Fibroblast of lung (primary cell): ENCODE results near the gene SLFN12L. TPM values are rescaled to one million over a fixed set of nuclear protein-coding genes. Genes with fewer than 3 reads are reported as not detected.
"Not testable (repeated sequence)": the region's sequence is repeated elsewhere in the genome, so short reads cannot be mapped to it uniquely, and the experiment has no call there.

ENCODE experiments used
- DNase-seq, 2 donors: peaks; one replicate each; pipeline versions ENCODE4 v3.0.0 to v3.0.0-alpha.2; 2010; ENCODE audit warnings: low read depth in 2 of 2
- H2AFZ ChIP-seq: 2 replicates; pipeline ENCODE4 v1.5.1; 2012; ENCODE audit warnings: low read length, control low read depth, inconsistent platforms
- H3K27ac ChIP-seq: 2 replicates; pipeline ENCODE4 v1.5.1; 2011; ENCODE audit warnings: low read length, control low read depth; ENCODE audit not compliant: insufficient read depth
- H3K27me3 ChIP-seq: 2 replicates; pipeline ENCODE4 v1.5.1; 2011; ENCODE audit warnings: mild to moderate bottlenecking, low read length; ENCODE audit not compliant: control insufficient read depth, insufficient read depth
- H3K36me3 ChIP-seq: 2 replicates; pipeline ENCODE4 v1.5.1; 2011; ENCODE audit warnings: low read length; ENCODE audit not compliant: control insufficient read depth, insufficient read depth
- H3K4me1 ChIP-seq: 2 replicates; pipeline ENCODE4 v1.5.1; 2011; ENCODE audit warnings: low read length; ENCODE audit not compliant: control insufficient read depth, insufficient read depth; ENCODE audit errors: extremely low read depth
- H3K4me2 ChIP-seq: 2 replicates; pipeline ENCODE4 v1.5.1; 2011; ENCODE audit warnings: low read length, control low read depth; ENCODE audit not compliant: insufficient read depth; ENCODE audit errors: extremely low read depth
- H3K4me3 ChIP-seq, 4 experiments: fragments of 200-600 bp in 1 of 4; sonication (generic) in 1 of 4; replicated peaks in 1 of 4; 2 replicates each; pipeline ENCODE4 v1.5.1; 2011 to 2016; ENCODE audit warnings: low read length in 4 of 4, low read depth in 3 of 4, mild to moderate bottlenecking in 3 of 4, control low read depth in 2 of 4, inconsistent platforms in 1 of 4, mixed read lengths in 1 of 4; ENCODE audit not compliant: insufficient read depth in 1 of 4; ENCODE audit errors: control extremely low read depth in 1 of 4
- H3K79me2 ChIP-seq: 2 replicates; pipeline ENCODE4 v1.5.1; 2012; ENCODE audit warnings: mild to moderate bottlenecking, low read length, inconsistent platforms; ENCODE audit not compliant: control insufficient read depth, insufficient read depth
- H3K9ac ChIP-seq: 2 replicates; pipeline ENCODE4 v1.5.1; 2011; ENCODE audit warnings: mild to moderate bottlenecking, low read length, control low read depth; ENCODE audit not compliant: insufficient read depth
- H3K9me3 ChIP-seq: 2 replicates; pipeline ENCODE4 v1.5.1; 2012; ENCODE audit warnings: low read depth, low read length; ENCODE audit not compliant: control insufficient read depth, insufficient read depth
- H4K20me1 ChIP-seq: 2 replicates; pipeline ENCODE4 v1.5.1; 2011; ENCODE audit warnings: low read length; ENCODE audit not compliant: control insufficient read depth, insufficient read depth; ENCODE audit errors: extremely low read depth
- EZH2 ChIP-seq: IDR thresholded peaks from 2 replicates; pipeline ENCODE4 v1.5.1; 2012; ENCODE audit warnings: low read length, control low read depth, mild to moderate bottlenecking; ENCODE audit errors: missing control alignments
- polyA plus RNA-seq, 2 donors: library from polyadenylated mRNA; depleted of rRNA in 1 of 2; stranded (reverse) in 1 of 2; unstranded in 1 of 2; fragments of >200 nt; gene quantifications; 2 replicates each; pipeline ENCODE4 v1.2.1, GENCODE V29; 2011 to 2012; ENCODE audit warnings: missing spikeins in 1 of 2
- total RNA-seq: library from RNA; depleted of rRNA; stranded (reverse); fragments of >200 nt; gene quantifications from 2 replicates; pipeline ENCODE4 v1.2.1, GENCODE V29; 2014
- TF ChIP-seq, protein P1 (sequence below), 2 donors: IDR thresholded peaks in 1 of 2; conservative IDR thresholded peaks in 1 of 2; 1 replicate in 1 of 2; 2 replicates in 1 of 2; pipeline ENCODE4 v1.5.1; 2011 to 2012; ENCODE audit warnings: low read length in 2 of 2, control low read depth in 1 of 2, inconsistent platforms in 1 of 2, low read depth in 1 of 2, mild to moderate bottlenecking in 1 of 2

The SLFN12L gene
- total and polyA plus RNA-seq, 2 donors (not counting 1 experiment from before 2014, with no cell fraction given), result 0.09 to 0.17 TPM

DNA sequence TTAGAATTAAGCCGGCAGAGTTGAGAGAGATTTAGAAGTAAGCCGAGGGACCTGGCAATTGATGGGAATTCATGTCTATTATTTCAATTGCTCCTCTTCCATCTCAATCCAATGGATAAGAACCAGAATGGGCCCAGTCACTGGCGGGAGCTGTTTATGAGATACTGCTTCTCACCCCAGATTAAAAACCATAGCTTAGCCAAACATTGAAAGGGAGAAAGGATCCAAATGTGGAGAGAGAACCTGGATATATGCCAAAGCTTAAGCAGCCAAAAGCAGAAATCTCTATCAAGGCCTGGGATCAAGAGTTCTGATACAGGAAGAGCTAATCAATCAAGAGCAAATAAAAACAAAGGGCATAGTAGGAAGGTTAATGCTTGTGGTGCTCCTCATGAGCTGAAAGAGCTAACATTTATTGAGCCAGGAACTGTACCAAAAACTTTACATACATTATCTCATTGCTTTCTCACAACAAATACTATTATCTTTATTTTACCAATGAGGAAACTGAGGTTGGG is 2.8 kb downstream of the SLFN12L start:
- no peak overlapping the region for H2AFZ ChIP-seq
- H3K27me3 ChIP-seq, result no peaks in the 10 kb centered on the region
- no peak overlapping the region for H3K4me2 ChIP-seq
- no peaks in the 10 kb centered on the region for H3K79me2 ChIP-seq
- H3K36me3 ChIP-seq, result no peaks in the 10 kb centered on the region
- no peak for DNase-seq
- no peak overlapping the region for H3K27ac ChIP-seq
- no peak overlapping the region for H3K9ac ChIP-seq
- H3K4me3 ChIP-seq, result no peak overlapping the region
- no peaks in the 10 kb centered on the region for H3K4me1 ChIP-seq
- H4K20me1 ChIP-seq, result no peaks in the 10 kb centered on the region
- TF ChIP-seq EZH2, result no peak
- TF ChIP-seq, protein P1, sequence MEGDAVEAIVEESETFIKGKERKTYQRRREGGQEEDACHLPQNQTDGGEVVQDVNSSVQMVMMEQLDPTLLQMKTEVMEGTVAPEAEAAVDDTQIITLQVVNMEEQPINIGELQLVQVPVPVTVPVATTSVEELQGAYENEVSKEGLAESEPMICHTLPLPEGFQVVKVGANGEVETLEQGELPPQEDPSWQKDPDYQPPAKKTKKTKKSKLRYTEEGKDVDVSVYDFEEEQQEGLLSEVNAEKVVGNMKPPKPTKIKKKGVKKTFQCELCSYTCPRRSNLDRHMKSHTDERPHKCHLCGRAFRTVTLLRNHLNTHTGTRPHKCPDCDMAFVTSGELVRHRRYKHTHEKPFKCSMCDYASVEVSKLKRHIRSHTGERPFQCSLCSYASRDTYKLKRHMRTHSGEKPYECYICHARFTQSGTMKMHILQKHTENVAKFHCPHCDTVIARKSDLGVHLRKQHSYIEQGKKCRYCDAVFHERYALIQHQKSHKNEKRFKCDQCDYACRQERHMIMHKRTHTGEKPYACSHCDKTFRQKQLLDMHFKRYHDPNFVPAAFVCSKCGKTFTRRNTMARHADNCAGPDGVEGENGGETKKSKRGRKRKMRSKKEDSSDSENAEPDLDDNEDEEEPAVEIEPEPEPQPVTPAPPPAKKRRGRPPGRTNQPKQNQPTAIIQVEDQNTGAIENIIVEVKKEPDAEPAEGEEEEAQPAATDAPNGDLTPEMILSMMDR (conservative IDR thresholded peaks at IDR 0.05 in 1 of 2, IDR thresholded peaks at IDR 0.05 in 1 of 2; ENCODE audit: low read depth in 1 of 2, low read length in 2 of 2), result no peak
- no peaks in the 10 kb centered on the region for H3K9me3 ChIP-seq

DNA sequence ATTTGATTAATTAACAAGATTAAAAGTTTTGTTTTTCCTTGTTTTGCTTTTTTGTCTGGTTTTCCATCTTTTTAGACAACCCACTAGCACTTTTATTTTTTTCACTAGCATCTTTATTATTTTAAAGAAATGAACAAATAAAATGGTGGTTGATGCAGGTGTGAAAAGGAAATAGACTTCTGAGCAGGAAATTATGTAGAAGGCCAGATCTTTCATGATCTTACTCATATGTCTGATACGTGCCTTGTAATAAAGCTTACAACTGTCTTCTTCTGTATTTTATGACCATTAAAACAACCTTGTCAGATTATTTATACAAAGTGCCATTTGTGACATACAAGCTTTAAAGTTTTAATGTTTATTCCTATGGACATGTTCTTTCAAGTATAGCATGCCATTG is 6.3 kb downstream of the SLFN12L start:
- H3K27me3 ChIP-seq, result no peaks in the 10 kb centered on the region
- no peaks in the 10 kb centered on the region for H3K79me2 ChIP-seq
- H3K4me1 ChIP-seq, result no peaks in the 10 kb centered on the region
- no peaks in the 10 kb centered on the region for H3K36me3 ChIP-seq
- H3K9ac ChIP-seq, result no peak overlapping the region
- DNase-seq, result no peak
- no peak overlapping the region for H3K27ac ChIP-seq
- H4K20me1 ChIP-seq, result no peaks in the 10 kb centered on the region
- no peak overlapping the region for H2AFZ ChIP-seq
- H3K4me2 ChIP-seq, result no peak overlapping the region
- H3K9me3 ChIP-seq, result no peaks in the 10 kb centered on the region
- TF ChIP-seq EZH2, result no peak
- TF ChIP-seq, protein P1 (conservative IDR thresholded peaks at IDR 0.05 in 1 of 2, IDR thresholded peaks at IDR 0.05 in 1 of 2; ENCODE audit: low read depth in 1 of 2, low read length in 2 of 2), result no peak
- H3K4me3 ChIP-seq, result no peak overlapping the region

DNA sequence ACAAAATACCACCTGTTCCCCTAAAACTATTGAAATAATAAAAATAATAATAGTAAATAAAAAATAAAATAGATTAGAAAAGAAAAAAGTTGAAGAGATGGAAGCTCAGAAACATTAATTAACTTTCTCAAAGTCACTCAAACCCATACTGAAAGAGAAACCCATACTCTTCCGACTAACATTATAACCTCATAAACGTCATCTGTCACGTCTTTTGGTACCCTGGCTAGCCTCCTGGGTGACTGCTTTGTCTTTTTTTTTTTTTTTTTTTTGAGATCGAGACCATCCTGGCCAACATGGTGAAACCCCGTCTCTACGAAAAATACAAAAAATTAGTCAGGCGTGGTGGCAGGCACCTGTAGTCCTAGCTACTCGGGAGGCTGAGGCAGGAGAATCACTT is 7.6 kb downstream of the SLFN12L start:
- H3K9ac ChIP-seq, result no peak overlapping the region
- TF ChIP-seq, protein P1 (conservative IDR thresholded peaks at IDR 0.05 in 1 of 2, IDR thresholded peaks at IDR 0.05 in 1 of 2; ENCODE audit: low read depth in 1 of 2, low read length in 2 of 2), result no peak
- TF ChIP-seq EZH2, result no peak
- DNase-seq, result no peak
- no peak overlapping the region for H3K27ac ChIP-seq
- no peaks in the 10 kb centered on the region for H3K79me2 ChIP-seq
- no peaks in the 10 kb centered on the region for H3K27me3 ChIP-seq
- H4K20me1 ChIP-seq, result no peaks in the 10 kb centered on the region
- H3K36me3 ChIP-seq, result no peaks in the 10 kb centered on the region
- no peak overlapping the region for H3K4me2 ChIP-seq
- no peaks in the 10 kb centered on the region for H3K9me3 ChIP-seq
- no peaks in the 10 kb centered on the region for H3K4me1 ChIP-seq
- H2AFZ ChIP-seq, result no peak overlapping the region
- H3K4me3 ChIP-seq, result no peak overlapping the region

DNA sequence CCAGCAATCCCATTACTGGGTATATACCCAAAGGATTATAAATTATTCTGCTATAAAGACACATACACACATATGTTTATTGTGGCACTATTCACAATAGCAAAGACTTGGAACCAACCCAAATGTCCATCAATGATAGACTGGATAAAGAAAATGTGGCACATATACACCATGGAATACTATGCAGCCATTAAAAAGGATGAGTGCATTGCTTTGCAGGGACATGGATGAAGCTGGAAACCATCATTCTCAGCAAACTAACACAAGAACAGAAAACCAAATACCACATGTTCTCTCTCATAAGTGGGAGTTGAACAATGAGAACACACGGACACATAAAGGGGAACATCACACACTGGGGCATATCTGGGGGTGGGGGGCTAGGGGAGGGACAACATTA is 8.2 kb downstream of the SLFN12L start:
- not testable (repeated sequence) for H3K9me3 ChIP-seq, H3K27me3 ChIP-seq, H3K36me3 ChIP-seq, H3K4me2 ChIP-seq, H3K27ac ChIP-seq, H3K79me2 ChIP-seq, H3K9ac ChIP-seq, H4K20me1 ChIP-seq, H2AFZ ChIP-seq, H3K4me1 ChIP-seq, H3K4me3 ChIP-seq, DNase-seq
